ENCODE results near the gene ROBO1. TPM values are rescaled to one million over a fixed set of nuclear protein-coding genes. Genes with fewer than 3 reads are reported as not detected.

The ROBO1 gene
- total RNA-seq, 2 experiments from 2014 or later, result 0.36 to 0.69 TPM

DNA sequence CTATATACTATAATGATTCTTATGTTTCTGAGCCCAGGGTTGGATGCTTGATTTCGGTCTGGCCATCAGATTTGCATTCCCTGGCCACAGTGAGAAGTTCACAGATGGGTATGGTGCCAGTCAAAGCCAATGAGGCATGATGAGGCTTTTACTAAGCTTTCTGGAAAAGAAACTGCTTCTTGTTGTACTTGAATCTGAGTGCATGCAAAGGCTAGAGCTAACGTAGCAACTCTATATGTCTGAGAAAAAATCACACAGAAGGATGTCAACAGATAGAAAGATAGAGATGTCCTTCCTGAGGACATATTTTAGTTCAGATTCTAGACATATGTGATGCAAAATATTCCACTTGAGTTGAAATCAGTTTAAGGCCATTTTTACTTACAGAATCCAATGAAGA lies 608.1 kb downstream of the ROBO1 start:
- DNase-seq (no peak), ATAC-seq (ENCODE audit: poor library complexity) (no peak)
- Histone ChIP-seq H3K9me3 (ENCODE audit: control insufficient read depth in 1 of 2, insufficient read depth in 1 of 2, low read length in 2 of 2) (no peaks in the 10 kb centered on the region), H3K4me1 (ENCODE audit: insufficient read depth, low read length) (no peaks in the 10 kb centered on the region), H3K36me3 (ENCODE audit: insufficient read depth, low read length) (no peaks in the 10 kb centered on the region), H3K4me3 (ENCODE audit: low read length) (no peak overlapping the region), H3K27ac (ENCODE audit: low read depth in 1 of 2, low read length in 2 of 2) (no peak overlapping the region), H3K27me3 (ENCODE audit: control insufficient read depth in 1 of 2, insufficient read depth in 2 of 2, low read length in 2 of 2) (no peaks in the 10 kb centered on the region)
- ChIA-PET POLR2A (no interaction called here), CTCF (no interaction called here)
- H3K4me3 Mint-ChIP-seq, result no peak overlapping the region
- TF ChIP-seq, protein P1, sequence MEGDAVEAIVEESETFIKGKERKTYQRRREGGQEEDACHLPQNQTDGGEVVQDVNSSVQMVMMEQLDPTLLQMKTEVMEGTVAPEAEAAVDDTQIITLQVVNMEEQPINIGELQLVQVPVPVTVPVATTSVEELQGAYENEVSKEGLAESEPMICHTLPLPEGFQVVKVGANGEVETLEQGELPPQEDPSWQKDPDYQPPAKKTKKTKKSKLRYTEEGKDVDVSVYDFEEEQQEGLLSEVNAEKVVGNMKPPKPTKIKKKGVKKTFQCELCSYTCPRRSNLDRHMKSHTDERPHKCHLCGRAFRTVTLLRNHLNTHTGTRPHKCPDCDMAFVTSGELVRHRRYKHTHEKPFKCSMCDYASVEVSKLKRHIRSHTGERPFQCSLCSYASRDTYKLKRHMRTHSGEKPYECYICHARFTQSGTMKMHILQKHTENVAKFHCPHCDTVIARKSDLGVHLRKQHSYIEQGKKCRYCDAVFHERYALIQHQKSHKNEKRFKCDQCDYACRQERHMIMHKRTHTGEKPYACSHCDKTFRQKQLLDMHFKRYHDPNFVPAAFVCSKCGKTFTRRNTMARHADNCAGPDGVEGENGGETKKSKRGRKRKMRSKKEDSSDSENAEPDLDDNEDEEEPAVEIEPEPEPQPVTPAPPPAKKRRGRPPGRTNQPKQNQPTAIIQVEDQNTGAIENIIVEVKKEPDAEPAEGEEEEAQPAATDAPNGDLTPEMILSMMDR (IDR thresholded peaks at IDR 0.05), result no peak
- no peaks in the 10 kb centered on the region for H3K36me3 Mint-ChIP-seq (ENCODE audit: low read depth)
- intact Hi-C loops (cut with DNase I, micrococcal nuclease), result no loop called here
- no peak overlapping the region for H3K27ac Mint-ChIP-seq
- H3K27me3 Mint-ChIP-seq, result no peaks in the 10 kb centered on the region
- H3K9me3 Mint-ChIP-seq, result peaks cover 6% of the 10 kb centered on the region
- H3K4me1 Mint-ChIP-seq (ENCODE audit: low read depth), result no peaks in the 10 kb centered on the region

DNA sequence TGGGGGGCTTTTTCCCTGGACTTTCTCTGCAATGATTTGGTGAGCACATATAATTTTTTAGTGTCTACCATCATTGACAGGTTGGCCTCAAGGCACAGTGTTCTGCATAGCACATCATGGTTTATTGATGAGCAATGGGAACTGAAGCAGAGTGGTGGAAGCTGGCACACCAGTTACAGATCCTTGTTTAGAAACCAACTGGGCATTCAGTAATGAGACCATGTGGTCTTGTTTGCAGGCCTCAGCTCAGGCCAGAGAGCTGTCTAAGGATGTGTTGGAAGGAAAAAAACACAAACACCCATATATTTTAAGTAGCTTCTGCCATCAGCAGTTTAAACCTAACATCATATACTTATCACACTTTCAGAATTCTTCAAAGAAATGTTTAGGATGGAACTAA lies 610.6 kb downstream of the ROBO1 start:
- Mint-ChIP-seq H3K9me3 (peaks cover 5% of the 10 kb centered on the region), H3K4me3 (no peak overlapping the region), H3K4me1 (ENCODE audit: low read depth) (no peaks in the 10 kb centered on the region), H3K27ac (no peak overlapping the region), H3K27me3 (no peaks in the 10 kb centered on the region), H3K36me3 (ENCODE audit: low read depth) (no peaks in the 10 kb centered on the region)
- ChIA-PET CTCF (no interaction called here), POLR2A (no interaction called here)
- H3K9me3 ChIP-seq (ENCODE audit: control insufficient read depth in 1 of 2, insufficient read depth in 1 of 2, low read length in 2 of 2), result no peaks in the 10 kb centered on the region
- no peaks in the 10 kb centered on the region for H3K36me3 ChIP-seq (ENCODE audit: insufficient read depth, low read length)
- H3K27me3 ChIP-seq (ENCODE audit: control insufficient read depth in 1 of 2, insufficient read depth in 2 of 2, low read length in 2 of 2), result no peaks in the 10 kb centered on the region
- H3K27ac ChIP-seq (ENCODE audit: low read depth in 1 of 2, low read length in 2 of 2), result no peak overlapping the region
- DNase-seq, result no peak
- TF ChIP-seq, protein P1 (IDR thresholded peaks at IDR 0.05), result no peak
- intact Hi-C loops (cut with DNase I, micrococcal nuclease), result no loop called here
- no peak for ATAC-seq (ENCODE audit: poor library complexity)
- no peaks in the 10 kb centered on the region for H3K4me1 ChIP-seq (ENCODE audit: insufficient read depth, low read length)
- H3K4me3 ChIP-seq (ENCODE audit: low read length), result no peak overlapping the region

GRCh38 chr3:79154865-79155264 lies 612.9 kb downstream of the ROBO1 start:
- H3K4me3 Mint-ChIP-seq, result no peak overlapping the region
- no peak overlapping the region for H3K27ac Mint-ChIP-seq
- intact Hi-C loops (cut with DNase I, micrococcal nuclease), result no loop called here
- POLR2A ChIA-PET, result no interaction called here
- H3K9me3 Mint-ChIP-seq, result peaks cover 10% of the 10 kb centered on the region
- H3K9me3 ChIP-seq (ENCODE audit: control insufficient read depth in 1 of 2, insufficient read depth in 1 of 2, low read length in 2 of 2), result no peaks in the 10 kb centered on the region
- H3K4me1 ChIP-seq (ENCODE audit: insufficient read depth, low read length), result no peaks in the 10 kb centered on the region
- H3K36me3 Mint-ChIP-seq (ENCODE audit: low read depth), result no peaks in the 10 kb centered on the region
- CTCF ChIA-PET, result no interaction called here
- TF ChIP-seq, protein P1 (IDR thresholded peaks at IDR 0.05), result no peak
- DNase-seq (no peak), ATAC-seq (ENCODE audit: poor library complexity) (no peak)
- no peak overlapping the region for H3K27ac ChIP-seq (ENCODE audit: low read depth in 1 of 2, low read length in 2 of 2)
- no peaks in the 10 kb centered on the region for H3K4me1 Mint-ChIP-seq (ENCODE audit: low read depth)
- H3K27me3 Mint-ChIP-seq, result no peaks in the 10 kb centered on the region
- no peak overlapping the region for H3K4me3 ChIP-seq (ENCODE audit: low read length)
- H3K27me3 ChIP-seq (ENCODE audit: control insufficient read depth in 1 of 2, insufficient read depth in 2 of 2, low read length in 2 of 2), result no peaks in the 10 kb centered on the region
- H3K36me3 ChIP-seq (ENCODE audit: insufficient read depth, low read length), result no peaks in the 10 kb centered on the region

All from CD4-positive, alpha-beta T cell (primary cell).